HS-5 (cell line): ENCODE results near the gene RARB.
A peak's percentile ranks its signal among the peaks of the same experiment; 100 is the strongest.

ENCODE experiments used
- DNase-seq: peaks from one replicate; pipeline ENCODE4 v3.0.0-alpha.2; 2012; ENCODE audit warnings: low read depth

The RARB gene

DNA sequence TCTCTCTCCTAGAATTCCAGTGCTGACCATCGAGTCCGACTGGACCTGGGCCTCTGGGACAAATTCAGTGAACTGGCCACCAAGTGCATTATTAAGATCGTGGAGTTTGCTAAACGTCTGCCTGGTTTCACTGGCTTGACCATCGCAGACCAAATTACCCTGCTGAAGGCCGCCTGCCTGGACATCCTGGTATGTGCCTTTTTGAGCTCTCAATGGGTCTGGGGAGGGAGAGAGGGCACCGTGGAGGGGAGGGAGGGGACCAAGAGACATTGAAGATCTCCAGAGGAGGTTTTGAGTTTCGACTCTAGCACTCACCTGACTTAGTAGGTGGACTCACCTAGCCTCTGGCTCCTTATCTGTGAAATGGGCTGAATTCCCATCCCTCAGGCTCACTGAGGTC, 152.5 kb downstream of the RARB start:
- DNase-seq: no peak

DNA sequence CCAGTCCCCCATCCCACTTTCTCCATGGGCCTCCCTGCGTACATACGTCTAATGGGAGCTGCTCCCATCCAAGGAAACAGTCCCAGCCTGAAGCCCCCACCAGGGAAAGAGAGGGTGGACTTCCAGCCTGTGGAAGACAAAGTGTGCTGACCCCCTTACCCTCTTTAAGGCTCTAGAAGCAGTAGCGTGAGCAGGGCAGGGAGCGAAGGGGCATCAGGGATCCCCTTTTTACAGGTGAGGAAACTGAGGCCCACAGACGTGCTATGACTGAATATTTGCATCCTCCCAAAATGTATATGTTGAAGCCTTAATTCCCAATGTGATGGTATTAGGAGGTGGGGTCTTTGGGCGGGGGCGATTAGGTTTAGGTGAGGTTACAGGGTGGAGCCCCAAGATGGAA, 153.3 kb downstream of the RARB start:
- DNase-seq: no peak

DNA sequence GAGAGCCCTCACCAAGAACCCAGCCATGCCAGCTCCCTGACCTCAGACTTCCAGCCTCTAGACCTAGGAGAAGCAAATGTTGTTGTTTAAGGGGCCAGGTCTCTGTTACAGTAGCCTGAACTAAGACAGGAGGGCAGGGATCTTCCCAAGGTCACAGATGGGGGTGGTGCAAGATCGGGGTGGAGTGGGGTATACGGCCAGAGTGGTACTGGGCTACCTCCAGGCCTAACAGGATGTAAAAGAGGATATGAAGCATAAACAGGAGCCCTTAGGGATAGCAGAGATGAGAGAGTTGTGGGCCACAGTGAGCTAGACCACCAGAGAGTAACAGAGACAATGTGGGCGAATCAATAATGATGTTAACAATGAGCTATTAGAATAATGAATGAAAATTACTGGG, 153.8 kb downstream of the RARB start:
- no peak for DNase-seq

DNA sequence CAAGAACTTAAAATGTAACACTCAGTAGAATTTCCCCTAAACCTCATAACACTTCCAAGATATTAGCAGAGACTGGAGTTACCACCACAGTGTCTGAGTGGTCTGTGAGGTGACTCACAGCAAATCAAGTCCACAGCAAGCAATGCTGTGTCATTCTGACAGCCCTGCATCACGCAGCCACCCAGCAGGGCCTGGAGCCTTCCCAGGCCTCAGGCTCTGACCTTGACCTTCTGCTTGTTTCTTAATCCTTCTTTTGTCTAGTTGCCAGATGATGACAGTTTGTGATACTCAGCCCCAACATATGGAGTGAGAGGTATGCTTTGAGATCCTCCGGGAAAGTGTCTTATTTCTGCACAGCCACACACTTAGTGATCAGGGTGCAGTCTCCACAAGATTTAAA, 154.2 kb downstream of the RARB start:
- peak; percentile 95 for DNase-seq

DNA sequence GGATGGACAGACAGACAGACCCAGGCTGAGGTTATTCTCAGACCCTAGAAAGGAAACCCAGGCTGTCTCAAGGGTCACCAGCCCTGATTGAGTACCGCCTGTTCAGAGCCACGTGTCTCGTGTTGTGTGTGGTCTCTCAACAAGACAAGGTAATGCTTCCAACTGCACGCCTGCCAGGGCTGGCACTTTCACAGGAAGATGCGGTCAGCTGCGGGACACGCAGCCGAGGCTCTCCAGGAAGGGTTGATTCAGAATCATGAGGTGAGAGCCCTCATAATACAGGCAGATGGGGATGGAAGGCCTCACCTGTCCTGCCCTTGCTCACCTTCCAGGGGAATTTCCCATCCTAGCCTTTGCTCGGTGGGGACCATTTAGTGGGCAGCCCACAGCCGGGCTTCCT, 155.3 kb downstream of the RARB start:
- no peak for DNase-seq

DNA sequence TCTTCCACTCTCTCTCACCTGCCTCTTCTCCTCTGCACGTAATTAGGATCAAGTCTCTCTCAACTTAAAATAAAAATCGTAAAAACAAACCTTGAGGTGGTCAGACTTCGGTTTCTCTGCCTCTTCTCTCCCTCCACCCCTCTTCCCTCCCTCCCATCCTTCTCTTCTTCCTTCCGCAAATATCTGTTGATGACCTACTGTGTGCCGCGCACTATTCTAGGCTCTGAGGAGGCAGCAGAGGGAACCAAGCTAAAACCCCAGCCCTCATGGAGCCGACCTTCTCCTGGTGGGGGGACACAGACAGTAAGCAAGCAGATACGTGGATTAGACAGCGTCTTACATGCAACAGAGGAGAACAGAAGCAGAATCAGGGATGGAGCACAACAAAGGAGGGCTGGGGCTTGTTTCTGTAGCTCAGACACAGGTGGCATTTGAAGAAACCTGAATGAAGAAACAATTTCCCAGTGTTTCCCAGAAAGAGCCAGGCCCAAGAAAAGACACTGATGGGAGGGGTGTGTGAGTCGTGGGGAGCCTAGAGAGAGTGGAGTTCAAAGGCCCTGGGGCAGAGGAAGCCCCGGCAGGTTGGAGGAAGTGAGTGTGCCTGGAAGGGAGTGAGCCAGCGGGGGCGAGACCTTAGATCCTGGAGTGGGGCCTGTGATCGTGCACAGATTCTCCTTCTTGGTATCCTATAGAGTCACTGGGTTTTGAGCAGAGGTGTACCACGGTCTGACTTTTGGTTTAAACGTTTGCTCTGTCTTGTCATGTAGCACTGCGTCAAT, 156.1 kb downstream of the RARB start:
- no peak for DNase-seq

DNA sequence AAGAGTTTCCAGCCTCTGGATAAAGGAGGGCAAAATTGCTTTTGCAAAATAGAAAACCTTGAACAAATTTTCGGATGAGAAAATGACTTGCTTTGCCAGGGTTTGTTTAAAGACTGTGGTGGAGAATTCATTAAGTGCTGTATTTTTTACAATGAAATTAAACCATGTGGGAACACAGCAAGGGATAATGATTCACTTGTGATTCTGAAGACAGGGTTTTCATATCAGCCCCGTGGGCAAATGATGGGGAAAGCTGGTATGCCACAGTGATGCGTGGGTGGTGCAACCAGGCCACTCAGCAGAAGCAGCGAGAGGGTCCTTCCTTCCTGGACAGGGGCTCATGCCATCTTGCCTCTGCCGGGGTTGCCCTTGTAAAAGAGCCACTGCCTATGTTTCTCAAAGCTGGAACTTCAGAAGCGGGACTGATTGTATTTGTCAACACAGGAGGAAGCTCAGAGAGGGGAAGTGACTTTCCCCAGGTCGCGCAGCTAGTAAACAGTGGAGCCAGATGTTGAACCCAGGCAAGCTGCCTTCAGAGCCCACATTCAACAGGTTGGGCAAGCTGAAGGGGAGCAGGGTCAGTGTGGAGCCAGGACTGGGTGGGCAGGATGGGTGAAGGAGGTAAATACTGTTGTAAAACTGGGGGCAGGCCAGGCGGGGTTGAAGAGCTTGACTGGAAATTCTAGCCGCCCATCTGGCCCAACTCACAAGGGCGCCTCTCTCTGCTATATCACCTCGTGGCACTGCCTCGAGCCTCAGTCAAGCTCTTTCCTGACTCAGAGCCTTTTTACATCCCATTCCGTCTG, 157.5 kb downstream of the RARB start:
- no peak for DNase-seq

DNA sequence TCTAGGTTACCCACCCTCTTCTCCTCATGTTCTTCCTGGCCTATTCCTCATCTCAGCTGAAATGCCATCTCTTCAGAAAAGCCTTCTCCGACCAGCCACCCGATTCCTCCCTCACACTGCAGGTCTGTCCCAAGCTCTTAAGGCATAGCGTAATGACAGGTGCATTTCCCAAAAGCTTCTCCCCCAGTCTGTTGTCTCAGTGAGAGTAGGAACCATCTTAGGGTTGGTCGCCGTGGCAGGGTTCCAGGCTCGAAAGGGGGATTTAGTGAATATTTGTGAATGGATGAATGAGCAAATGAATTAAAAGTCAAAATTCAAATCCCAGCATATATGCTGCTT, 158.1 kb downstream of the RARB start:
- DNase-seq: no peak

DNA sequence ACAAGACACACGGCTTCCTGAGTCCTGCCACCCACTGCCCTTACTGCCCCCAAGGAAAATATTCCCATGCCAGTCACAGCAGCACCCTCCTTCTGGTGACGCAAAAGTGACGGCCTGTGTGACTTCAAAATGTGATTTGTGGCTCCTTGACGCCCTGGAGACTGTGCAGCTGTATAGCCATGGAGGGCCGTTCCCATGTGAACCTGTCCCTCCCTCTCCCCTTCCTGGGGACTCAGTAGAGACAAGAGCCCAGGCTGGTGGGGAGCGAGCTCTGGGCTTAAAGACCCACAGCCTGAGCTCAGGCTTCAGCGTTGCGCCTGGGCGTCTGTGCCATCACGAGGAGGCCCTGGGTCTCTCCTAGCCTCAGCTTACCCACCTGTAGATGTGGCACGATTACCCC, 158.5 kb downstream of the RARB start:
- DNase-seq: no peak

DNA sequence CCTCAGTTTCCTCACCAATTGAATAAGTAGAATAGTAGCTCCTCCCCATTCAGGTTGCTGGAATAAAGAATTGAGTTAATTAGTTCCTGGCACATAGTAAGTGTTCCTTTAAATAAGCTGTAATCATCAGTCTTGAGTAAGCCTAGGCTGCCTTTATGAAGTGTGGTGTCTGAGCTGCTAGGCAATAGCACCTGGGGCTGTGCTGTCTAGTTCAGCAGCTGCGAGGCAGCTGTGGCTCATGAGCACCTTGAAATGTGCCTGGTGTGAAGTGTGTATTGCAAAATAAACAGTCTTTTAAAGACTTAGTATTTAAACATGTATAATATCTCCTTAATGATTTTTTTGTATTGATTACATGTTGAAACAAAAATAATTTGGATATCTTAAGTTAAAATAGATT, 159.0 kb downstream of the RARB start:
- no peak for DNase-seq

DNA sequence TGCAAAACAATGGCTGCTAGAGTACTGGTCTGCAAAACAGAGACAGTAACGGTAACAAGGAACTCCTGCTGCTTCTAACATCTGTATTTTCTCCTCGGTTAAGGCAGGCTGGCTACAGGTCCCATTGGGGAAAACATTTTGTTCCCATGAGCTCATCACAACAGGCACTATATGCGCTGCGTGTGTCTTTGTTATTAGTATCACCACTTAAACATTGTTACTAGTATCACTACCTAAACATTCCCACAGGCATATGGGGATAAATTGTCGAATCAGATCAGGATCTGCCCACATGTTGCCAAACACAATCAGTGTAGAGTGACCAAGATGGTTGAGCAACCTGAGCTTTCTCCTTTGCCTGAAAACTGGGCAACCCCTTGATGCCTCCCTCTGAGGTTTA, 159.5 kb downstream of the RARB start:
- no peak for DNase-seq

DNA sequence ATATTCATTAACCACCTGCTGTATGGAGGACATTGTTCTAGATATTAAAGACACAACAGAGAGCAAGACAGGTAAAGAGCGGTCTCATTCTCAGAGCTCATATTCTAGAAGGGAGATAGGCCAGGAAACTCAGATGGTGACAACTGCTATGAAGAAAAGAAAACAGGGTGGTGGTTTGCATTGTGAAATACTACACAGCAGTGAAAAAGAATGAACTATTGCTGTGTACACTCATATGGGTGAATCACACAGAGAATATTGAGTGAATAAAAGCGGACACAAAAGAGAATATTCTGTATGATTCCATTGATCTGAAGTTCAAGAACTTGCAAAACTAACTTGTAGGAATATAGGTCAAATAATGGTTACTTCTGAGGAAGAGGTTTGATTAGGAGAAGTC, 159.9 kb downstream of the RARB start:
- no peak for DNase-seq

DNA sequence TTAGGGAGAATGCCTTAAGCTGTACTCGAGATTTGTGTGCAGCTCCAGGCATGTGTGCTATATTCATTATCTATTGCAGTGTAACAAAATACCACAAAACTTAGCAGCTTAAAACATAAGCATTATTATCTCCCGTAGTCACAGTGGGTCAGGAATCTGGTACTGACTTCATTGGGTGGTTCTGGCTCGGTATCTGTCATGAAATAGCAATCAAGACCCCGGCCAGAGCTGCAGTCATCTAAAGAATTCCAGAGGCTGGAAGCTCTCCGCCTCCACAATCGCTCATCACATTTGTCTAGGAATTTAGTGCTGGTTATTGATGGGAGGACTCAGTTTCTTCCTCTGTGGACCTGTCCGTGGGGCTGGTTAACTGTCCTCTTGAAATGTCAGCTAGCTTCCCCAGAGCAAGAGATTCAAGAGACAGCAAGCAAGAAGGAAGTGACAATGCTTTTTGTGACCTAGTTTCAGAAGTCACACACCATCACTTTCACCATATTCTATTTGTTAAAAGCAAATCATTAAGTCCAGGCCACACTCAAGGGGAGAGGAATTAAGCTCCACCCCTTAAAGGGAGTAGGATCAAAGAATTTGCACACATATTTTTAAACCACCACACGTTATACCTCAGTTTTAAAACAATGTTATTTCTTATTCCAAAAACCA, 160.5 kb downstream of the RARB start:
- no peak for DNase-seq

DNA sequence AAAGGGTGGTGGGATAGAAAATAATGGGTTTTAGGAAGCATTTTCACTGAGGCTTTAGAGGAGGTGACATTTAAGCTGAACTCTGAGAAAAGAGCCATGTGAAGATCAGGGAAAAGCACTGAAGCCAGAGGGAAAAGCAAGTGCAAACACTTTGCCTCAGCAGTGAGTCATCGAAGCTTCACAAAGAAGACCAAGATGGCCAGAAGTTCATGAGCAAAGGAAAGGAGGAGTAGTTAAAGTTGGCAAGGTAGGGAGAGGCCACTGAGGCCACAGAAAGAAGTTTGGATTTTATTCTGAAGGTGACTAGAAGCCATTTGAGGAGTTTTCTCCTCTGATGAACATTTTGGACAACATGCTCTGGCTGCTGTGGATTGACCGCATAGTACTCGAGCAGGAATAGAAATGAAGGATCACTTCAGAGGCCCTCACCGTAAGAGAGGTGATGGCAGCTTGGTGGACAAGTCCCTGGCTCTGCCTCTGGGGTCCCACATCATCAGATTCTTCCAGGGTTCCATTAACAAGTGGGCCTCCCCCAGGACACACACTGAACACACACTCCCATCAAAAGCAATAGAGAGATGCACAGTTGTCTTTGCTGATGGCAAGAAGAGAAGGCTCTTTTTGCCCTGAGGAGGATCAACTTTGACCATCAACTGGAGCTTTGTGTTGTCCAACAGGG, 161.2 kb downstream of the RARB start:
- no peak for DNase-seq

DNA sequence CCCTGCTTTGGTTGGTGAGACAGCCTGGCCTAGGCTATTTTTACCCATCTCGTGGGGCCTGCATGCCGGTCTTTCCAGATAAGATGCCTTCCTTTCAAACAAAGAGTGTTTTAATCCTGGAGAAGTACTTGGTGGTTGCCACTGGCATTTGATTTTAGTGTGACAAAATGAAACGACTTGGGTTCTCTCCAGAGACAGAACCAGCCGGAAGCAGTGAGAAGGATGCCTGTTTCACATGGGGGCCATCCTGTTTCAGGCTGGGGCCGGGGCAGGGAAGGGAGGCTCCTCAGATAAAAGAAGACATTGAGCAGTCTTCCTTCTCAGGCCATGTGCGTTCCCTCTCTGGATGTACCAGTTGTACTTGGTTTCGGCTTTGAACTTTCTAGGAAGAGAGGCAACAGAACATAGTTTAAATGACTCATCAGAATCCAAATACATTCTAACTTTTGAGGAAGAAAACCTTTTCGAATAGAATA, 161.8 kb downstream of the RARB start:
- DNase-seq: no peak

DNA sequence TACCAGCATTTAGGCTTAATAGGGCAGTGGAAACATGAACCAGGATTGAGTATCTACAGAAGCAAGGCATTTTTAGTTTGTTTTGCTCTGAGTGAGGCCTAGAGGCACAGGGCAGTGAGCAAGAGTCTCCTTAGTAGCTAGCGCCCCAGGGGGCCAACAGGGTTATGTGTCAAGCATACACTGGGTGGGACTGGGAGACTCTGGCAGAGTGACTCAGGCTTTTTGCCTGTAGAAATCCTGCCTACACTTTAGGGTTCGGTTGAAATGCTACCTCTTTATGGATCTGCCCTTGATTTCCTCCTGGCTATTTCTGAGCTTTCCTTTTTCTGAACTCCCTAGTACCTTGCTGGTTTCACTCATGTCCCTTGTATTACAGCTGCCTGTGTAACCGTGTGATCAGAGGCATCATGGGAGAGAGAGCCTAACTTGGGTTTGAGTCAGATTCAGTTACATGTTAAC, 164.5 kb downstream of the RARB start:
- no peak for DNase-seq

DNA sequence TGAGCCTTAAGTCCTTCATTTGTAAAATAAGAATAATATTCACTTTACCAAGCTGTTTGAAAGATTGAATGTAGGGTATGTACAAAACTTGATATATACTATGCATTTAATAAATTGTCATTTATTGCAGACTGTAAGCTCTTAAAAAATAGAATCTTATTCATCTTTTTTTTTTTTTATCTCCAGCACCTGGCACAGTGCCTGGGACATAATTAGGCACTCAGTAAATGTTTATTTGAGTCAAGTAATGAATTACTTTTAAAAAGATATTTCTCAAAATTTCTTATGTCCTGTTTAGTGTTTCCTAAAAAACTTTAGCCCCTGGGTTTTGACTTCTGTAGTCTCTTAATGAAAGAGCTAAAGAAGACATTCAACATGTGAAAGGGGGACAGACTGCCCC, 164.9 kb downstream of the RARB start:
- DNase-seq: no peak

DNA sequence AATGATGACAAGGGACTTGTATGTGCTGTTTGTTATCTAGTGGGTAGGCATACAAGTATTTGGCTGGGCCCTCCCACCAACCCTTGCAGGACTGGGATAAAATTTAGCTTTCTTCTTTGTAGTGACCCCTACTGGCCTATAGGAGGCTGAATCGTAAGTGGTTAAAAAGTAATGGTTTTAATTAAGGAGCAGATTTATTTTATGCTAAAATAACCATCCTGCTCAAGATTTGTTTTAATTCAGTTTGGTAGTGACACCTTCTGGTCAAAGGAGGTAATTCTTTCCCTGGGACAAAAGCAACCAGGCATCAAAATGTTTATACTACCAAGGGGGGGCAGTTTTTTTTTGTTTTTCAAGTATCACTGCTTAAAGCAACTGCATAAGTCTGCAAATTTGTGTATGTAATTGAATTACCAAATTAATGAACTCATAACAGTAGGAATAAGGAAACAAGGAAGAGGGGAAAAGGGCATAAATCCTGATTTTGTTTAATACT, 166.0 kb downstream of the RARB start:
- peak; percentile 65 for DNase-seq

DNA sequence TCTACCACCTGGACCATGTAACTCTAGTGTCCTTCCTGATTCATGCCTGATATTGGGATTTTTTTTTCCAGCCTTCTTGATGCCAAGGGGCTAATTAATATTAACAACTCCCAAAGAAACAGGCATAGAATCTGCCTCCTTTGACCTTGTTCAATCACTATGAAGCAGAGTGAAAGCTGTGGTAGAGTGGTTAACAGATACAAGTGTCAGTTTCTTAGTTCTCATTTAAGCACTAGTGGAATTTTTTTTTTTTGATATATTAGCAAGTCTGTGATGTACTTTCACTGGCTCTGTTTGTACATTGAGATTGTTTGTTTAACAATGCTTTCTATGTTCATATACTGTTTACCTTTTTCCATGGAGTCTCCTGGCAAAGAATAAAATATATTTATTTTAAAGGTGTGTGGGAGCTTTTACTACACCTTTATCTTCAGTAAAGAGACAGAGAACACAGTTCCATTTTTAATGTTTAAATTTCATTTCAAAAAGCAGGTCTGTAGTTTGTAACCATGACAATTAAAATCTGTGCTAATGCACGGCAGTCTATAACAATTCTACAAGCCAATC, 169.6 kb downstream of the RARB start:
- DNase-seq: no peak

DNA sequence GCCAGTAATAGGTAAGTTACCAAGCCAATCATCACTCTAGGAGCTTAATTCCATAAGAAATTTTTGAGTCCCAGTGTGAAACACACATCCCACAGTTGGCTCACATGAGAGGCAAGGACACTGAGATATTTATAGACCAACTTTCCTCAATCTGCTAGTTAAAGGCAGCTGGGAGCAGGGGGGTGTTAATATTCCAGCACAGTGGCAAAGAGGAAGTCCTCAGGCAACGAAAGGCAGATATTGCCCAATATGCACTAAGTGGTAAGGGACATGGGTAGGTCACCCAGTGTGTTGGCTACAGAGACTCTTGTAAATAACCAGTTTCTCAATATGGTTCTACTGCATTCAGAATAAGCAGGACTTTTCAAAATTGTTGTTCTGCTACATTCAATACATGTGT, 175.6 kb downstream of the RARB start:
- no peak for DNase-seq

DNA sequence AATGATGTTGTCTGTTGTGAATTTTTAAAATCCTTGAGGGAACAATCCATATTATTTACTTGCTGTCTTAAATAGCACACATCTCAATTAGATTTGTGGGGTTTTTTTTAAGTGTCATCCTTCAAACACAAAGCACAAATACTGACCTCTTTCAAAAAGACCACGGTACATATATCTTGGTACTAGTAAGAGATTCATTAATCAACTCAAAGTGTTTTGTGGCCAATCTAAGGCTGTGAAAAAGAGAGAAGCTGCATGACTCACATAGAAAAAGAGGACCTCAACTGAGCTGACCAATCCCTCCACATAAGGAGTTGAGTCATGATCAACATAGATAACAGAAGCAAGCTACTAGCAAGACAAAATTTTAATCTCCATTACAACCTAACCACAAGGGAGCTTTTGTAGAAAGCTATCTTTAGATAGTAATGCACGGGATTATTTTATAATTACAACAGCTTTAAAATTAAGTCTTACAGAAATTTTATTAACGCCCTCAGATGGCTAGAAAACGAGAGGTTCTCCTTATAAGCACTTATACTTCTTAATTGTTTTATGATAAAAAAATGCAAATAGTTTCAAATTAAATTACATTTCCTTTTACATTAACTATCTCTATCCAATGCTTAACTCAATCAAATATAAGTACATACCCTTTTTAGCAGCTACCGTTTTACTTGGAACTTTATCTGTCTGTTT, 176.2 kb downstream of the RARB start:
- DNase-seq: no peak
